Measurements from ENCODE around the gene ATF6. TPM values are rescaled to one million over a fixed set of nuclear protein-coding genes. Genes with fewer than 3 reads are reported as not detected.

ATF6 gene
- total RNA-seq, 1 experiment from 2014 or later: 35.3 TPM

- no peak for DNase-seq
- no peaks in the 10 kb centered on the region for H3K4me1 Mint-ChIP-seq (ENCODE audit: low read depth, unreplicated experiment)
- intact Hi-C loops (cut with micrococcal nuclease; ENCODE audit: unreplicated experiment): no loop called here
- H3K27ac Mint-ChIP-seq (ENCODE audit: unreplicated experiment): no peak overlapping the region
- no peak for TF ChIP-seq CTCF (IDR thresholded peaks at IDR 0.05; ENCODE audit: unreplicated experiment)
- peaks cover 86% of the 10 kb centered on the region for H3K27me3 Mint-ChIP-seq (ENCODE audit: unreplicated experiment)
- H3K4me3 Mint-ChIP-seq (ENCODE audit: low read depth, unreplicated experiment): no peak overlapping the region
- no peaks in the 10 kb centered on the region for H3K9me3 Mint-ChIP-seq (ENCODE audit: low read depth, unreplicated experiment)
- H3K36me3 Mint-ChIP-seq (ENCODE audit: insufficient read depth, unreplicated experiment): no peaks in the 10 kb centered on the region
- no TSS peak for BruUV-seq (replicated peaks)
- CTCF ChIA-PET: interaction anchor here (0.9 kb wide), 1 partner anchor 15 kb away, joined by 3 read pairs; the partner anchor contains the start of gene OLFML2B
These were observed 242.7 kb downstream of the ATF6 start for GRCh38 chr1:162008799-162009198.

- Mint-ChIP-seq H3K36me3 (ENCODE audit: insufficient read depth, unreplicated experiment) (no peaks in the 10 kb centered on the region), H3K9me3 (ENCODE audit: low read depth, unreplicated experiment) (no peaks in the 10 kb centered on the region), H3K27ac (ENCODE audit: unreplicated experiment) (no peak overlapping the region), H3K27me3 (ENCODE audit: unreplicated experiment) (peaks cover 86% of the 10 kb centered on the region), H3K4me1 (ENCODE audit: low read depth, unreplicated experiment) (no peaks in the 10 kb centered on the region), H3K4me3 (ENCODE audit: low read depth, unreplicated experiment) (no peak overlapping the region)
- DNase-seq: no peak
- intact Hi-C loops (cut with micrococcal nuclease; ENCODE audit: unreplicated experiment): no loop called here
- BruUV-seq (replicated peaks): no TSS peak
- no peak for TF ChIP-seq CTCF (IDR thresholded peaks at IDR 0.05; ENCODE audit: unreplicated experiment)
- CTCF ChIA-PET: no interaction called here
These were observed 243.5 kb downstream of the ATF6 start for GRCh38 chr1:162009501-162010174.

GRCh38 chr1:162010175-162010506 is 244.0 kb downstream of the ATF6 start:
- intact Hi-C loops (cut with micrococcal nuclease; ENCODE audit: unreplicated experiment): no loop called here
- no TSS peak for BruUV-seq (replicated peaks)
- DNase-seq: no peak
- no peak for TF ChIP-seq CTCF (IDR thresholded peaks at IDR 0.05; ENCODE audit: unreplicated experiment)
- Mint-ChIP-seq H3K4me3 (ENCODE audit: low read depth, unreplicated experiment) (no peak overlapping the region), H3K36me3 (ENCODE audit: insufficient read depth, unreplicated experiment) (no peaks in the 10 kb centered on the region), H3K4me1 (ENCODE audit: low read depth, unreplicated experiment) (no peaks in the 10 kb centered on the region), H3K27ac (ENCODE audit: unreplicated experiment) (no peak overlapping the region), H3K27me3 (ENCODE audit: unreplicated experiment) (peaks cover 86% of the 10 kb centered on the region), H3K9me3 (ENCODE audit: low read depth, unreplicated experiment) (no peaks in the 10 kb centered on the region)
- CTCF ChIA-PET: no interaction called here

- TF ChIP-seq CTCF (IDR thresholded peaks at IDR 0.05; ENCODE audit: unreplicated experiment): no peak
- H3K36me3 Mint-ChIP-seq (ENCODE audit: insufficient read depth, unreplicated experiment): no peaks in the 10 kb centered on the region
- BruUV-seq (replicated peaks): no TSS peak
- peaks cover 87% of the 10 kb centered on the region for H3K27me3 Mint-ChIP-seq (ENCODE audit: unreplicated experiment)
- no peak for DNase-seq
- H3K27ac Mint-ChIP-seq (ENCODE audit: unreplicated experiment): no peak overlapping the region
- CTCF ChIA-PET: interaction anchor here (0.8 kb wide), 1 partner anchor 13 kb away, joined by 3 read pairs; the partner anchor contains the start of gene OLFML2B
- H3K9me3 Mint-ChIP-seq (ENCODE audit: low read depth, unreplicated experiment): no peaks in the 10 kb centered on the region
- intact Hi-C loops (cut with micrococcal nuclease; ENCODE audit: unreplicated experiment): no loop called here
- no peak overlapping the region for H3K4me3 Mint-ChIP-seq (ENCODE audit: low read depth, unreplicated experiment)
- no peaks in the 10 kb centered on the region for H3K4me1 Mint-ChIP-seq (ENCODE audit: low read depth, unreplicated experiment)
These were observed 245.4 kb downstream of the ATF6 start for GRCh38 chr1:162011337-162012012.

Measured in Calu3 (cell line).